DND-41 (cell line): ENCODE data around the gene CDH23.

Experiments
- ATAC-seq: fragments of 200-7000 bp; cut with Tn5 transposase; 3 replicates; pipeline ENCODE4 v1.9.1; 2021; ENCODE audit warnings: low read depth; ENCODE audit not compliant: insufficient read depth
- DNase-seq: peaks from one replicate; pipeline ENCODE4 v3.0.0-alpha.2; 2020
- H2AFZ ChIP-seq: 2 replicates; pipeline ENCODE4 v1.6.0; 2012; ENCODE audit warnings: low read depth, low read length
- H3K27ac ChIP-seq: 2 replicates; pipeline ENCODE4 v1.5.1; 2012; ENCODE audit warnings: low read length, inconsistent platforms
- H3K27me3 ChIP-seq: fragments of 200-600 bp; sonication (generic); 2 replicates; pipeline ENCODE4 v1.6.0; 2012; ENCODE audit warnings: low read length, mild to moderate bottlenecking, inconsistent platforms; ENCODE audit not compliant: insufficient read depth, poor library complexity
- H3K36me3 ChIP-seq: 2 replicates; pipeline ENCODE4 v1.5.1; 2012; ENCODE audit warnings: low read length, inconsistent platforms; ENCODE audit not compliant: insufficient read depth
- H3K4me1 ChIP-seq: 2 replicates; pipeline ENCODE4 v1.5.1; 2012; ENCODE audit warnings: mild to moderate bottlenecking, low read length; ENCODE audit not compliant: insufficient read depth
- H3K4me2 ChIP-seq: 2 replicates; pipeline ENCODE4 v1.6.0; 2012; ENCODE audit warnings: mild to moderate bottlenecking, moderate library complexity, low read length, inconsistent platforms; ENCODE audit not compliant: insufficient read depth
- H3K4me3 ChIP-seq, 2 experiments: fragments of 200-600 bp in 1 of 2; shearing (Covaris generic) in 1 of 2; 2 replicates each; pipeline ENCODE4 v1.5.1; 2012 to 2016; ENCODE audit warnings: inconsistent platforms in 2 of 2, low read length in 2 of 2, mild to moderate bottlenecking in 2 of 2, low read depth in 1 of 2, moderate library complexity in 1 of 2
- H3K79me2 ChIP-seq: 2 replicates; pipeline ENCODE4 v1.6.0; 2012; ENCODE audit warnings: low read length, inconsistent platforms; ENCODE audit not compliant: insufficient read depth
- H3K9ac ChIP-seq: 2 replicates; pipeline ENCODE4 v1.6.0; 2012; ENCODE audit warnings: low read depth, mild to moderate bottlenecking, inconsistent platforms, low read length, moderate library complexity
- H3K9me3 ChIP-seq: 2 replicates; pipeline ENCODE4 v1.5.1; 2012; ENCODE audit warnings: low read length, moderate library complexity, mild to moderate bottlenecking, inconsistent platforms; ENCODE audit not compliant: insufficient read depth, severe bottlenecking
- H4K20me1 ChIP-seq: 2 replicates; pipeline ENCODE4 v1.6.0; 2012; ENCODE audit warnings: low read length; ENCODE audit not compliant: insufficient read depth
- CTCF ChIP-seq: IDR thresholded peaks from 2 replicates; pipeline ENCODE4 v1.5.1; 2012; ENCODE audit warnings: borderline replicate concordance, low read length, moderate library complexity, mild to moderate bottlenecking; ENCODE audit not compliant: poor library complexity, severe bottlenecking; ENCODE audit errors: extremely low read depth
- EZH2 ChIP-seq: IDR thresholded peaks from 3 replicates; pipeline ENCODE4 v1.6.1; 2012; ENCODE audit warnings: borderline replicate concordance, low read depth, mild to moderate bottlenecking, moderate library complexity, low read length, inconsistent platforms; ENCODE audit not compliant: severe bottlenecking

CDH23 gene

GRCh38 chr10:71466330-71466729 lies 69.6 kb downstream of the CDH23 start:
- Histone ChIP-seq H3K27me3 (peaks cover 2% of the 10 kb centered on the region), H3K4me2 (no peak overlapping the region), H3K4me3 (no peak overlapping the region), H3K79me2 (no peaks in the 10 kb centered on the region), H2AFZ (no peak overlapping the region), H3K9ac (no peak overlapping the region), H3K9me3 (no peaks in the 10 kb centered on the region), H3K4me1 (no peaks in the 10 kb centered on the region), H3K36me3 (no peaks in the 10 kb centered on the region), H4K20me1 (peaks cover 5% of the 10 kb centered on the region; the same call in 1 of the 2 replicates), H3K27ac (no peak overlapping the region)
- ATAC-seq, result no peak
- no peak for TF ChIP-seq EZH2
- no peak for TF ChIP-seq CTCF
- DNase-seq, result no peak

DNA sequence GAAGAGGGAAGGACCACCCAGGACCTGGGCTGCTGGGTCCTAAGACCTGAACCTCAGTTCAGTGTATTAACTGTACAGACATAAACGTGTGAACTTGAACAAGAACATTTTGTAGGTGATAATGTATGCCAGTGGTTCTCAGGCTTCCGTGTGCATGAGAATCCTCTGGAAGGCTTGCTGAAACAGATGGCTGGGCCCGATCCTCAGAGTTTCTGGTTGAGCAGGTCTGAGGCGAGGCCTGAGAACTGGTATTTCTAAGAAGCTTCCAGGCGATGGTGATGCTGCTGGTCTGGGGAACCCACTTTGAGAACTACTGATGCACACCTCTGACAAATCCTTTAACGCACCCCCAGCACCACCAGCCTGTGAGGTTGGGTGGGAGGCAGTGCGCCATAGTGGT lies 70.4 kb downstream of the CDH23 start:
- Histone ChIP-seq H3K4me2 (no peak overlapping the region), H3K9ac (no peak overlapping the region), H3K36me3 (no peaks in the 10 kb centered on the region), H2AFZ (no peak overlapping the region), H3K27me3 (peaks cover 4% of the 10 kb centered on the region), H3K27ac (no peak overlapping the region), H3K4me1 (no peaks in the 10 kb centered on the region), H4K20me1 (peaks cover 5% of the 10 kb centered on the region; the same call in 1 of the 2 replicates), H3K9me3 (no peaks in the 10 kb centered on the region), H3K4me3 (no peak overlapping the region), H3K79me2 (no peaks in the 10 kb centered on the region)
- ATAC-seq (no peak), DNase-seq (no peak)
- TF ChIP-seq EZH2, result no peak
- TF ChIP-seq CTCF, result no peak

GRCh38 chr10:71467569-71468362 lies 71.0 kb downstream of the CDH23 start:
- H3K36me3 ChIP-seq, result no peaks in the 10 kb centered on the region
- no peak overlapping the region for H3K4me3 ChIP-seq
- DNase-seq (no peak), ATAC-seq (no peak)
- TF ChIP-seq CTCF (no peak), EZH2 (no peak)
- no peak overlapping the region for H3K27ac ChIP-seq
- peaks cover 5% of the 10 kb centered on the region; the same call in 1 of the 2 replicates for H4K20me1 ChIP-seq
- H2AFZ ChIP-seq, result no peak overlapping the region
- H3K4me1 ChIP-seq, result no peaks in the 10 kb centered on the region
- H3K27me3 ChIP-seq, result peaks cover 4% of the 10 kb centered on the region
- H3K9me3 ChIP-seq, result no peaks in the 10 kb centered on the region
- no peaks in the 10 kb centered on the region for H3K79me2 ChIP-seq
- H3K9ac ChIP-seq, result no peak overlapping the region
- H3K4me2 ChIP-seq, result no peak overlapping the region
